ENCODE results near the gene REN.

DNA sequence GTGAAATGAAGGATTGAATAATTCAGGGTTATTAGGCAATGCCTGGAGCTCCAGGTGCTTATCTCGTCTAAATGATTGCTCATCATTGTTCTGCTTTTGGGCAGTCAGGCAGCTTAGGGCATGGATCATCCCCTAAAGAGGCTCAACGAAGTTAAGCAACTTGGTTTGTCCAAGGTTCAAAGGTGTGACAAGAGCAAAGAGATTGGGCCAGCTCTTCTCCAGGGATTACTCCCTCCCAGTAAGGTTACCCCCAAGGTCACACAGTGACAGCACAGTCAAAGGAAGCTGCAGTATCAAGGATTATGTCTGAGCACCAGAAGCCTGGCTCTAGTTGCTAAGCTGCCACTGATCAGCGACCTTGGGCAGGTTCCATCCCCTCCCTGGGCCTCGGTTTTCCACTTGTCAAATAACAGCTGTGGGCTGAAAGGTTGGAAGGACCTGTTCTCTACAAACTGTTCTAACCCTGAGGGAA, 21.1 kb downstream of the REN start:
- TF ChIP-seq, protein P1, sequence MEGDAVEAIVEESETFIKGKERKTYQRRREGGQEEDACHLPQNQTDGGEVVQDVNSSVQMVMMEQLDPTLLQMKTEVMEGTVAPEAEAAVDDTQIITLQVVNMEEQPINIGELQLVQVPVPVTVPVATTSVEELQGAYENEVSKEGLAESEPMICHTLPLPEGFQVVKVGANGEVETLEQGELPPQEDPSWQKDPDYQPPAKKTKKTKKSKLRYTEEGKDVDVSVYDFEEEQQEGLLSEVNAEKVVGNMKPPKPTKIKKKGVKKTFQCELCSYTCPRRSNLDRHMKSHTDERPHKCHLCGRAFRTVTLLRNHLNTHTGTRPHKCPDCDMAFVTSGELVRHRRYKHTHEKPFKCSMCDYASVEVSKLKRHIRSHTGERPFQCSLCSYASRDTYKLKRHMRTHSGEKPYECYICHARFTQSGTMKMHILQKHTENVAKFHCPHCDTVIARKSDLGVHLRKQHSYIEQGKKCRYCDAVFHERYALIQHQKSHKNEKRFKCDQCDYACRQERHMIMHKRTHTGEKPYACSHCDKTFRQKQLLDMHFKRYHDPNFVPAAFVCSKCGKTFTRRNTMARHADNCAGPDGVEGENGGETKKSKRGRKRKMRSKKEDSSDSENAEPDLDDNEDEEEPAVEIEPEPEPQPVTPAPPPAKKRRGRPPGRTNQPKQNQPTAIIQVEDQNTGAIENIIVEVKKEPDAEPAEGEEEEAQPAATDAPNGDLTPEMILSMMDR (IDR thresholded peaks at IDR 0.05; ENCODE audit: low read length): no peak
- no peak for TF ChIP-seq EZH2 (IDR thresholded peaks at IDR 0.05; ENCODE audit: borderline replicate concordance, low read length)
